ENCODE measurements around the gene CASP7. TPM values are rescaled to one million over a fixed set of nuclear protein-coding genes. Genes with fewer than 3 reads are reported as not detected.

CASP7 gene
- total RNA-seq, 1 experiment from 2014 or later = 7.4 TPM

DNA sequence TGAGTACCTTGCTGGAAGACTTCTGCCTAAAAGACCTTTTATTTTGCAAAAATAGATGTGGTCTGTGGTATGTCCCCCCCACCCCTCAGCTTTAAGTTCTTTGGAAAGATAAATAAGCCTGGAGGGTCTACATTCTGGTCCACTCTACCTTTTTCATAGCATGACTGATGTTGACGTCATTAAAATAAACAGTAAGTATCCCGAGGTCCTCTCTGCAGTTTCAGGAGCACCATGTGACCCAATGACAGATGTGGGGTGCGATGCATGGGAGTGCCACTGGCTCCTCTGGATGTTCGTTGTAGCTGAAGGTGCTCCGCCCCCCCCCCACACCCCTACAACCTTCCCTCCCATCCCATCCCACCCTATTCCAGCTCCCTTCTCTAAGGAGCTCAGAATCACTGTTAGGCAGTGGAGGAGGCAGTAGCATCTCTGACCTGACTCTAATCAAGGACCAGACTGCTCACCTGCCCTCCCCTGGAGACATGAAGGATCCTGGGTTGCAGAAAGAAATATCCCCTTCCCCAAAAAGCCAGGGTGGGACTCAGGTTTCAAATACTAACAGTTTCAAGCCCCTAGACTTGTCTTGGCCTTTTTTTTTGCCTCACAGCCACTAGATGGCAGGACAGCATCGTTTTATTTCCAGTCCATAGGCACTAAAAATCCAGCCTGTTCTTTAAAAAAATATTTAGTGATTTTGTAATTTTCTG is 25.1 kb downstream of the CASP7 start:
- no peaks in the 10 kb centered on the region for H3K27me3 Mint-ChIP-seq (ENCODE audit: insufficient read depth, unreplicated experiment)
- TF ChIP-seq, protein P1, sequence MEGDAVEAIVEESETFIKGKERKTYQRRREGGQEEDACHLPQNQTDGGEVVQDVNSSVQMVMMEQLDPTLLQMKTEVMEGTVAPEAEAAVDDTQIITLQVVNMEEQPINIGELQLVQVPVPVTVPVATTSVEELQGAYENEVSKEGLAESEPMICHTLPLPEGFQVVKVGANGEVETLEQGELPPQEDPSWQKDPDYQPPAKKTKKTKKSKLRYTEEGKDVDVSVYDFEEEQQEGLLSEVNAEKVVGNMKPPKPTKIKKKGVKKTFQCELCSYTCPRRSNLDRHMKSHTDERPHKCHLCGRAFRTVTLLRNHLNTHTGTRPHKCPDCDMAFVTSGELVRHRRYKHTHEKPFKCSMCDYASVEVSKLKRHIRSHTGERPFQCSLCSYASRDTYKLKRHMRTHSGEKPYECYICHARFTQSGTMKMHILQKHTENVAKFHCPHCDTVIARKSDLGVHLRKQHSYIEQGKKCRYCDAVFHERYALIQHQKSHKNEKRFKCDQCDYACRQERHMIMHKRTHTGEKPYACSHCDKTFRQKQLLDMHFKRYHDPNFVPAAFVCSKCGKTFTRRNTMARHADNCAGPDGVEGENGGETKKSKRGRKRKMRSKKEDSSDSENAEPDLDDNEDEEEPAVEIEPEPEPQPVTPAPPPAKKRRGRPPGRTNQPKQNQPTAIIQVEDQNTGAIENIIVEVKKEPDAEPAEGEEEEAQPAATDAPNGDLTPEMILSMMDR (IDR thresholded peaks at IDR 0.05; ENCODE audit: unreplicated experiment) = peak; percentile 49
- intact Hi-C loops (cut with micrococcal nuclease) = loop anchor here (1.0 to 5.0 kb wide), 3 partner anchors 95 to 399 kb away; no protein-coding TSS in a partner anchor
- CTCF ChIA-PET = interaction anchor here (0.6 to 2.2 kb wide), 26 partner anchors 8 to 1347 kb away, joined by 3 to 17 read pairs (median 4); no protein-coding TSS in a partner anchor
- no TSS peak for BruUV-seq (replicated peaks)
- H3K36me3 Mint-ChIP-seq (ENCODE audit: insufficient read depth, unreplicated experiment) = peaks cover 7% of the 10 kb centered on the region
- peaks cover 5% of the 10 kb centered on the region for H3K4me1 Mint-ChIP-seq (ENCODE audit: insufficient read depth, unreplicated experiment)
- H3K4me3 Mint-ChIP-seq (ENCODE audit: unreplicated experiment) = no peak overlapping the region
- H3K9me3 Mint-ChIP-seq (ENCODE audit: unreplicated experiment) = no peaks in the 10 kb centered on the region
- peak; percentile 59 for DNase-seq (ENCODE audit: unreplicated experiment)
- H3K27ac Mint-ChIP-seq (ENCODE audit: low read depth, unreplicated experiment) = no peak overlapping the region
- POLR2A ChIA-PET = interaction anchor here (0.6 kb wide), 1 partner anchor 822 kb away, joined by 4 read pairs; no protein-coding TSS in a partner anchor

DNA sequence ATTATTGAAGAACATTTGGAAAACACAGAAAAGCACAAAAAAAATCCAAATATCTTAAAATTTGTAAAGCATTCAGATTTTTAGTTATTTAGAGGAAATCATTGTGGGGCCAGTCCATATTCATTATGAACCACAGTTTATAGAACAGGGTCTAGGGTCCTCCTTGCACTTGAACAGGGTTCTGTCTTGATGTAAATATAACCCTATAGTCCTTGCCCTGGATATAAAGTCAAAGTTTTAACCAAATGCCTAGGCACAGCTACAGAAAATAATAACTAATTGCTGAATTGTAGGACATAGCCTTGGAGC is 25.6 kb downstream of the CASP7 start:
- no TSS peak for BruUV-seq (replicated peaks)
- no peak overlapping the region for H3K4me3 Mint-ChIP-seq (ENCODE audit: unreplicated experiment)
- intact Hi-C loops (cut with micrococcal nuclease) = loop anchor here (1.0 to 5.0 kb wide), 3 partner anchors 94 to 398 kb away; no protein-coding TSS in a partner anchor
- TF ChIP-seq, protein P1 (IDR thresholded peaks at IDR 0.05; ENCODE audit: unreplicated experiment) = no peak
- H3K36me3 Mint-ChIP-seq (ENCODE audit: insufficient read depth, unreplicated experiment) = peaks cover 6% of the 10 kb centered on the region
- no peaks in the 10 kb centered on the region for H3K27me3 Mint-ChIP-seq (ENCODE audit: insufficient read depth, unreplicated experiment)
- ChIA-PET POLR2A (no interaction called here), CTCF (interaction anchor here (0.6 to 2.2 kb wide), 28 partner anchors 9 to 1348 kb away, joined by 3 to 17 read pairs (median 4); no protein-coding TSS in a partner anchor)
- peaks cover 5% of the 10 kb centered on the region for H3K4me1 Mint-ChIP-seq (ENCODE audit: insufficient read depth, unreplicated experiment)
- no peaks in the 10 kb centered on the region for H3K9me3 Mint-ChIP-seq (ENCODE audit: unreplicated experiment)
- DNase-seq (ENCODE audit: unreplicated experiment) = no peak
- H3K27ac Mint-ChIP-seq (ENCODE audit: low read depth, unreplicated experiment) = no peak overlapping the region

DNA sequence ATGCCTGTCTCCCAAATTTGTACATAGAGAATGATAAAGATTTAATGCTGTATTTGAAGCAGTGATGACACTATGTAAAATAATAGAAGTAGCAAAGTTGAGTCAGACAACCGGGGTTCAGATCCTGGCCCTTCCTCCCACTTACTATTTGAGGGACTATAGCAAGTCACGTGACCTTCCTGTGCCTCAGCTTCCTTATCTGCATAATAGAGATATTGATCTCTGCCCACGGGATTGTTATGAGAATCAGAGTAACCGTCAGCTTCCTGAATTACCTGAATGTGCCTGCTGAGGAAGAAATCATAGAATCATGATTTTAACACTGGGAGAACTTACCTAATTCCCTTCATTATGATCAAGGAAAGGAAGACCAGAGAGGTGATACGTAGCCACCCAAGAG is 26.9 kb downstream of the CASP7 start:
- no peak for DNase-seq (ENCODE audit: unreplicated experiment)
- TF ChIP-seq, protein P1 (IDR thresholded peaks at IDR 0.05; ENCODE audit: unreplicated experiment) = no peak
- ChIA-PET POLR2A (no interaction called here), CTCF (interaction anchor here (1.2 to 1.6 kb wide), 6 partner anchors 10 to 410 kb away, joined by 4 to 8 read pairs (median 4); no protein-coding TSS in a partner anchor)
- Mint-ChIP-seq H3K36me3 (ENCODE audit: insufficient read depth, unreplicated experiment) (peaks cover 5% of the 10 kb centered on the region), H3K9me3 (ENCODE audit: unreplicated experiment) (no peaks in the 10 kb centered on the region), H3K27ac (ENCODE audit: low read depth, unreplicated experiment) (peak overlapping the region; percentile 64), H3K4me1 (ENCODE audit: insufficient read depth, unreplicated experiment) (peaks cover 5% of the 10 kb centered on the region), H3K4me3 (ENCODE audit: unreplicated experiment) (no peak overlapping the region), H3K27me3 (ENCODE audit: insufficient read depth, unreplicated experiment) (no peaks in the 10 kb centered on the region)
- intact Hi-C loops (cut with micrococcal nuclease) = loop anchor here (5.0 kb wide), 1 partner anchor 151 kb away; no protein-coding TSS in a partner anchor
- BruUV-seq (replicated peaks) = no TSS peak

DNA sequence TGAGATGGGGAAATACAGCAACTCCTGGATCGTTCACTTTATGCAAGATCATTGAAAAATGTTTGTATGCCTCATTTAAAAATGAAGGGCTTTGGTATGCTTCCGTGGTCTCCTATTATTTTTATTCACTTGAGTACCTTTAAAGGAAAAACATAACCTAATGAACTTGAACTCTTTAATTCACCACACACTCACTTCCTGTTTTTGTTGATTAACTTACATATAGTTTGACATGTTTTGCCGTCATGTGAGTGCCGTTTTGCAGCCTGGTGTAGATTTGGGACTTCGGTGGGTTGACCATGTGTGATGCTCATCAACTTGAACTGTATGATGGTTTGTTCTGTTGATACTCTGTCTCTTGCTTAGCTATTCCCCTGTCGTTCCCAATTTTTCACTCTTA is 28.9 kb downstream of the CASP7 start:
- H3K4me3 Mint-ChIP-seq (ENCODE audit: unreplicated experiment) = no peak overlapping the region
- no peak for DNase-seq (ENCODE audit: unreplicated experiment)
- intact Hi-C loops (cut with micrococcal nuclease) = loop anchor here (5.0 kb wide), 1 partner anchor 149 kb away; no protein-coding TSS in a partner anchor
- H3K4me1 Mint-ChIP-seq (ENCODE audit: insufficient read depth, unreplicated experiment) = no peaks in the 10 kb centered on the region
- TF ChIP-seq, protein P1 (IDR thresholded peaks at IDR 0.05; ENCODE audit: unreplicated experiment) = no peak
- H3K36me3 Mint-ChIP-seq (ENCODE audit: insufficient read depth, unreplicated experiment) = peaks cover 6% of the 10 kb centered on the region
- no peaks in the 10 kb centered on the region for H3K9me3 Mint-ChIP-seq (ENCODE audit: unreplicated experiment)
- no peaks in the 10 kb centered on the region for H3K27me3 Mint-ChIP-seq (ENCODE audit: insufficient read depth, unreplicated experiment)
- H3K27ac Mint-ChIP-seq (ENCODE audit: low read depth, unreplicated experiment) = no peak overlapping the region
- ChIA-PET POLR2A (no interaction called here), CTCF (no interaction called here)
- BruUV-seq (replicated peaks) = no TSS peak
